ENCODE data around the gene RAB44. TPM values are rescaled to one million over a fixed set of nuclear protein-coding genes. Genes with fewer than 3 reads are reported as not detected.

The RAB44 gene
- total RNA-seq, 1 experiment from 2014 or later, result 0.05 TPM

DNA sequence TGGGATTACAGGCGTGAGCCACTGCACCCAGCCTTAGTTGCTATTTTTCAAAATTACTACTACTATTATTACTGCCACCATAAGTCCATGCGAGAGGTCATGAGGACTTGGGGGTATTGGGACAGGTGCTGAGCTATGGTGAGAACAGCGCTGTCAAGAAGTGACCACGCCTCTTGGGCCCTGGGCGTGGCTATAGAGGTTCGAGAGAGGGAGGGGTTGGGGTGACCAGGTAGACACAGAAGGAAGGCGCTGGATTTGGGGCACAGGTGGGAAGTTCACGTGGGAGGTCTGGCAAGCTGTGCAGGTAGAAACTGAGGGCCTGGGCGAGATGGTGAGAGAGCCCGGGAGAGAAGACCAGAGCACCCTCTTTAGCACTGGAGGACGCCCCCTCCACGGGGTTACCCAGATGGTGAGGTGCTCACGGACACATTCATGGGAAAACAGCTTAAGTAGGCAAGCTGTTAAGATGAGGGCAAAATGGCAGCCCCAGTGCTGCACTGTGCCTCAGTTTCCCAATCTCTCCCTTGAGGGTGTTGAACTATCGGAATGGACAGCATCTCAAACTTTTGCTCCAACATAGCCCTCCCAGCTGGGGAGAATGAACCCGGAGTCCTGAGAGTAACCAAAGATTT lies 61.0 kb downstream of the RAB44 start:
- peak overlapping the region; percentile 23 to 51 for H3K4me3 ChIP-seq (replicated peaks in 1 of 2; ENCODE audit: low read depth in 1 of 2, low read length in 2 of 2)
- H3K4me1 ChIP-seq (ENCODE audit: control insufficient read depth in 1 of 2, insufficient read depth in 2 of 2, low read length in 2 of 2), result peaks cover 4 to 29% of the 10 kb centered on the region in 2 experiments; a peak in 3 of 4 replicates
- ATAC-seq (peak; percentile 80), DNase-seq (ENCODE audit: low read depth, low spot score) (no peak)
- BruUV-seq (replicated peaks), result no TSS peak
- peak overlapping the region; percentile 78 for H3K4me2 ChIP-seq (ENCODE audit: low read length)
- ChIA-PET POLR2A (no interaction called here), CTCF (interaction anchor here (0.6 to 2.5 kb wide), 16 partner anchors 10 to 457 kb away, joined by 3 to 29 read pairs (median 4); no protein-coding TSS in a partner anchor), RAD21 (ENCODE audit: low non-redundant PET in 1 of 2, low total read pairs in 2 of 2, uncharacterized antibody in 2 of 2, unreplicated experiment in 2 of 2) (interaction anchor here in 1 of 2 experiments (0.7 to 1.3 kb wide), 3 partner anchors 35 to 260 kb away, joined by 3 to 7 read pairs (median 6); no protein-coding TSS in a partner anchor)
- no peak for TF ChIP-seq SRF (IDR thresholded peaks at IDR 0.05; ENCODE audit: low read depth)
- TF ChIP-seq EGR1 (IDR thresholded peaks at IDR 0.05; ENCODE audit: low read depth), result no peak
- no peak for TF ChIP-seq POLR2AphosphoS5 (IDR thresholded peaks at IDR 0.05; ENCODE audit: low read depth, low read length)
- TF ChIP-seq EZH2phosphoT487 (IDR thresholded peaks at IDR 0.05; ENCODE audit: borderline replicate concordance), result no peak
- no peak for TF ChIP-seq SP1 (IDR thresholded peaks at IDR 0.05; ENCODE audit: low read depth)
- no peak for TF ChIP-seq CBX3 (IDR thresholded peaks at IDR 0.05; ENCODE audit: low read depth)
- TF ChIP-seq RAD21 (IDR thresholded peaks at IDR 0.05; ENCODE audit: low read depth), result no peak
- TF ChIP-seq, protein P1, sequence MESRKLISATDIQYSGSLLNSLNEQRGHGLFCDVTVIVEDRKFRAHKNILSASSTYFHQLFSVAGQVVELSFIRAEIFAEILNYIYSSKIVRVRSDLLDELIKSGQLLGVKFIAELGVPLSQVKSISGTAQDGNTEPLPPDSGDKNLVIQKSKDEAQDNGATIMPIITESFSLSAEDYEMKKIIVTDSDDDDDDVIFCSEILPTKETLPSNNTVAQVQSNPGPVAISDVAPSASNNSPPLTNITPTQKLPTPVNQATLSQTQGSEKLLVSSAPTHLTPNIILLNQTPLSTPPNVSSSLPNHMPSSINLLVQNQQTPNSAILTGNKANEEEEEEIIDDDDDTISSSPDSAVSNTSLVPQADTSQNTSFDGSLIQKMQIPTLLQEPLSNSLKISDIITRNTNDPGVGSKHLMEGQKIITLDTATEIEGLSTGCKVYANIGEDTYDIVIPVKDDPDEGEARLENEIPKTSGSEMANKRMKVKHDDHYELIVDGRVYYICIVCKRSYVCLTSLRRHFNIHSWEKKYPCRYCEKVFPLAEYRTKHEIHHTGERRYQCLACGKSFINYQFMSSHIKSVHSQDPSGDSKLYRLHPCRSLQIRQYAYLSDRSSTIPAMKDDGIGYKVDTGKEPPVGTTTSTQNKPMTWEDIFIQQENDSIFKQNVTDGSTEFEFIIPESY (IDR thresholded peaks at IDR 0.05; ENCODE audit: extremely low read depth, insufficient replicate concordance, low read length), result no peak
- no peak for TF ChIP-seq POLR2A (IDR thresholded peaks at IDR 0.05; ENCODE audit: borderline replicate concordance, extremely low read depth, insufficient read depth, insufficient read length)
- no peak for TF ChIP-seq JUND (IDR thresholded peaks at IDR 0.05)
- no peak for TF ChIP-seq CEBPB (IDR thresholded peaks at IDR 0.05; ENCODE audit: low read depth)
- intact Hi-C loops (cut with micrococcal nuclease), result loop anchor here (1.0 to 5.0 kb wide), 3 partner anchors 76 to 143 kb away; no protein-coding TSS in a partner anchor
- no peak overlapping the region for H3K27ac ChIP-seq (ENCODE audit: low read depth, low read length)
- no peaks in the 10 kb centered on the region for H3K36me3 ChIP-seq (ENCODE audit: control insufficient read depth in 1 of 2, insufficient read depth in 2 of 2, low read length in 2 of 2)
- no peak overlapping the region for H3K9ac ChIP-seq (ENCODE audit: low read length)
- no peaks in the 10 kb centered on the region for H3K9me3 ChIP-seq (ENCODE audit: control insufficient read depth in 1 of 2, insufficient read depth in 1 of 2, low read depth in 1 of 2, low read length in 2 of 2)
- H3K9me2 ChIP-seq (ENCODE audit: insufficient read depth), result no peaks in the 10 kb centered on the region
- no peaks in the 10 kb centered on the region for H3K27me3 ChIP-seq (ENCODE audit: insufficient read depth, low read length)
- H3K79me2 ChIP-seq (ENCODE audit: insufficient read depth, low read length), result no peaks in the 10 kb centered on the region
- peak overlapping the region; percentile 79 for H2AFZ ChIP-seq (ENCODE audit: low read depth, low read length, poor library complexity, severe bottlenecking)
- no peaks in the 10 kb centered on the region for H4K20me1 ChIP-seq (ENCODE audit: insufficient read depth)

All from HCT116 (cell line).